ENCODE data around the gene CLEC3B.
"Not testable (repeated sequence)": the region's sequence is repeated elsewhere in the genome, so short reads cannot be mapped to it uniquely, and the experiment has no call there.

CLEC3B gene

DNA sequence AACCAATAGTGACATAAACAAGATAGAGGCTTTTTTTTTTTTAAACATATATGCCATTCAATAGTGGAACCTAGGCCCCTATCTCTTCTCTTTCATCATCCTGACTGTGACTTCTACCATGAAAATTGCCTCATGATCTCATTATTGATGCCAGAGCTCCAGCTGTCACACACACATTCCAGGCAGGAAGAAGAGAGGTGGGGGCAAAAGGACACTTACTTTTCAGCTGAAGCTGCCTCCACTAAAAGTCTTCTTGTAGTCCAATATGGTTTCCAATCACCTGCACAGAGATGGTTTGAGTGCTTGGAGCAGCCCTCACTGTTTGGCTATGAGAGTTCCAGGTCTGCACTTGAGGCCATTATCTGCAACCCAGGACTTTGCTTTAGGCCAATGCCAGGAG is 45.0 kb downstream of the CLEC3B start:
- H4K20me1 ChIP-seq (ENCODE audit: insufficient read depth, low read length) = no peaks in the 10 kb centered on the region
- no peak overlapping the region for H3K4me3 ChIP-seq (ENCODE audit: low read depth, low read length, poor library complexity, severe bottlenecking)
- no peak overlapping the region for H3K27ac ChIP-seq (ENCODE audit: low read depth, low read length, poor library complexity, severe bottlenecking)
- no peak for TF ChIP-seq EZH2 (IDR thresholded peaks at IDR 0.05; ENCODE audit: borderline replicate concordance, low read length)
- TF ChIP-seq, protein P1, sequence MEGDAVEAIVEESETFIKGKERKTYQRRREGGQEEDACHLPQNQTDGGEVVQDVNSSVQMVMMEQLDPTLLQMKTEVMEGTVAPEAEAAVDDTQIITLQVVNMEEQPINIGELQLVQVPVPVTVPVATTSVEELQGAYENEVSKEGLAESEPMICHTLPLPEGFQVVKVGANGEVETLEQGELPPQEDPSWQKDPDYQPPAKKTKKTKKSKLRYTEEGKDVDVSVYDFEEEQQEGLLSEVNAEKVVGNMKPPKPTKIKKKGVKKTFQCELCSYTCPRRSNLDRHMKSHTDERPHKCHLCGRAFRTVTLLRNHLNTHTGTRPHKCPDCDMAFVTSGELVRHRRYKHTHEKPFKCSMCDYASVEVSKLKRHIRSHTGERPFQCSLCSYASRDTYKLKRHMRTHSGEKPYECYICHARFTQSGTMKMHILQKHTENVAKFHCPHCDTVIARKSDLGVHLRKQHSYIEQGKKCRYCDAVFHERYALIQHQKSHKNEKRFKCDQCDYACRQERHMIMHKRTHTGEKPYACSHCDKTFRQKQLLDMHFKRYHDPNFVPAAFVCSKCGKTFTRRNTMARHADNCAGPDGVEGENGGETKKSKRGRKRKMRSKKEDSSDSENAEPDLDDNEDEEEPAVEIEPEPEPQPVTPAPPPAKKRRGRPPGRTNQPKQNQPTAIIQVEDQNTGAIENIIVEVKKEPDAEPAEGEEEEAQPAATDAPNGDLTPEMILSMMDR (IDR thresholded peaks at IDR 0.05; ENCODE audit: low read length) = no peak
- H2AFZ ChIP-seq (ENCODE audit: low read length) = no peak overlapping the region
- H3K4me2 ChIP-seq (ENCODE audit: low read length) = no peak overlapping the region
- H3K9me3 ChIP-seq (ENCODE audit: low read length) = no peaks in the 10 kb centered on the region
- H3K9ac ChIP-seq (ENCODE audit: low read length) = no peak overlapping the region
- no peaks in the 10 kb centered on the region for H3K4me1 ChIP-seq (ENCODE audit: insufficient read depth, low read length, severe bottlenecking)
- no peaks in the 10 kb centered on the region for H3K36me3 ChIP-seq (ENCODE audit: insufficient read depth, low read length)
- no peaks in the 10 kb centered on the region for H3K9me2 ChIP-seq (ENCODE audit: low read depth, low read length)
- no peaks in the 10 kb centered on the region for H3K79me2 ChIP-seq (ENCODE audit: insufficient read depth, low read length)
- H3F3A ChIP-seq (ENCODE audit: insufficient read depth, low read length) = no peaks in the 10 kb centered on the region
- no peaks in the 10 kb centered on the region for H3K27me3 ChIP-seq (ENCODE audit: insufficient read depth, low read length)

GRCh38 chr3:45075821-45076625 is 49.9 kb downstream of the CLEC3B start:
- Histone ChIP-seq H3K27me3 (ENCODE audit: insufficient read depth, low read length) (no peaks in the 10 kb centered on the region), H3K9me3 (ENCODE audit: low read length) (no peaks in the 10 kb centered on the region), H3K36me3 (ENCODE audit: insufficient read depth, low read length) (no peaks in the 10 kb centered on the region), H3K27ac (ENCODE audit: low read depth, low read length, poor library complexity, severe bottlenecking) (no peak overlapping the region), H3K9ac (ENCODE audit: low read length) (no peak overlapping the region), H4K20me1 (ENCODE audit: insufficient read depth, low read length) (no peaks in the 10 kb centered on the region), H2AFZ (ENCODE audit: low read length) (no peak overlapping the region), H3K79me2 (ENCODE audit: insufficient read depth, low read length) (no peaks in the 10 kb centered on the region), H3K9me2 (ENCODE audit: low read depth, low read length) (no peaks in the 10 kb centered on the region), H3K4me2 (ENCODE audit: low read length) (no peak overlapping the region), H3K4me1 (ENCODE audit: insufficient read depth, low read length, severe bottlenecking) (no peaks in the 10 kb centered on the region), H3F3A (ENCODE audit: insufficient read depth, low read length) (no peaks in the 10 kb centered on the region), H3K4me3 (ENCODE audit: low read depth, low read length, poor library complexity, severe bottlenecking) (no peak overlapping the region)
- no peak for TF ChIP-seq EZH2 (IDR thresholded peaks at IDR 0.05; ENCODE audit: borderline replicate concordance, low read length)
- TF ChIP-seq, protein P1 (IDR thresholded peaks at IDR 0.05; ENCODE audit: low read length) = no peak

DNA sequence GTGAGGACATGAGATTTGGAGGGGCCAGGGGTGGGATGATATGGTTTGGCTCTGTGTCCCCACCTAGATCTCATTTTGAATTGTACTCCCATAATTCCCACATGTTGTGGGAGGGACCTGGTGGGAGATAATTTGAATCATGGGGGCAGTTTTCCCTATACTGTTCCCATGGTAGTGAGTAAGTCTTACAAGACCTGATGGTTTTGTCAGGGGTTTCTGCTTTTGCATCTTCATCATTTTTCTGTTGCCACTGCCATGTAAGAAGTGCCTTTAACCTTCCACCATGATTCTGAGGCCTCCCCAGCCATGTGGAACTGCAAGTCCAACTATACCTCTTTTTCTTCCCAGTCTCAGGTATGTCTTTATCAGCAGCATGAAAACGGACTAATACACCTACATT is 52.2 kb downstream of the CLEC3B start:
- not testable (repeated sequence) for H4K20me1 ChIP-seq (ENCODE audit: insufficient read depth, low read length); H3K9me2 ChIP-seq (ENCODE audit: low read depth, low read length); H3K4me2 ChIP-seq (ENCODE audit: low read length); H3K4me3 ChIP-seq (ENCODE audit: low read depth, low read length, poor library complexity, severe bottlenecking); H3K36me3 ChIP-seq (ENCODE audit: insufficient read depth, low read length); H2AFZ ChIP-seq (ENCODE audit: low read length); H3K4me1 ChIP-seq (ENCODE audit: insufficient read depth, low read length, severe bottlenecking); H3K79me2 ChIP-seq (ENCODE audit: insufficient read depth, low read length); H3K27ac ChIP-seq (ENCODE audit: low read depth, low read length, poor library complexity, severe bottlenecking); H3K27me3 ChIP-seq (ENCODE audit: insufficient read depth, low read length); H3K9me3 ChIP-seq (ENCODE audit: low read length); H3K9ac ChIP-seq (ENCODE audit: low read length); H3F3A ChIP-seq (ENCODE audit: insufficient read depth, low read length)
